Cardiac fibroblast (primary cell): Measurements from ENCODE around the gene CCDC191.

Source experiments
- DNase-seq, 2 donors: peaks; one replicate each; pipeline versions ENCODE4 v3.0.0 to v3.0.0-alpha.2; 2010; ENCODE audit warnings: low read depth in 2 of 2
- H3K4me3 ChIP-seq, 2 donors: replicated peaks in 1 of 2; 1 replicate in 1 of 2; 2 replicates in 1 of 2; pipeline ENCODE4 v1.5.1; 2011; ENCODE audit warnings: low read depth in 2 of 2, low read length in 2 of 2, mild to moderate bottlenecking in 2 of 2, moderate library complexity in 1 of 2
- TF ChIP-seq, protein P1 (sequence below): IDR thresholded peaks from one replicate; pipeline ENCODE4 v1.5.1; 2011; ENCODE audit warnings: low read depth, mild to moderate bottlenecking, low read length, inconsistent platforms

Gene CCDC191

DNA sequence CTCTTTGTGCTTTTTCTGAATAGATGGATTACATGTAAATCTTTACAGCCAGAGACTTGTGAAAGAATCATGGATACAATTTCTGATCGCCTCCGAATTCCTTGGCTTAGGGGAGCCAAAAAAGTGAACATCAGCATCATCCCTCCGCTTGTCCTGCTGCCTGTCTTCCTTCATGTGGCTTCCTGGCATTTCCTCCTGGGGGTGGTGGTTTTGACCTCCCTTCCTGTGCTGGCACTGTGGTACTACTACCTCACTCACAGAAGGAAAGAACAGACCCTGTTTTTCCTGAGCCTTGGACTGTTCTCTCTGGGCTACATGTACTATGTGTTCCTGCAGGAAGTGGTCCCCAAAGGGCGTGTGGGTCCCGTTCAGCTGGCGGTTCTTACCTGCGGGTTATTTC is 102.6 kb downstream of the CCDC191 start:
- peak; percentile 13 to 23 for DNase-seq
- TF ChIP-seq, protein P1, sequence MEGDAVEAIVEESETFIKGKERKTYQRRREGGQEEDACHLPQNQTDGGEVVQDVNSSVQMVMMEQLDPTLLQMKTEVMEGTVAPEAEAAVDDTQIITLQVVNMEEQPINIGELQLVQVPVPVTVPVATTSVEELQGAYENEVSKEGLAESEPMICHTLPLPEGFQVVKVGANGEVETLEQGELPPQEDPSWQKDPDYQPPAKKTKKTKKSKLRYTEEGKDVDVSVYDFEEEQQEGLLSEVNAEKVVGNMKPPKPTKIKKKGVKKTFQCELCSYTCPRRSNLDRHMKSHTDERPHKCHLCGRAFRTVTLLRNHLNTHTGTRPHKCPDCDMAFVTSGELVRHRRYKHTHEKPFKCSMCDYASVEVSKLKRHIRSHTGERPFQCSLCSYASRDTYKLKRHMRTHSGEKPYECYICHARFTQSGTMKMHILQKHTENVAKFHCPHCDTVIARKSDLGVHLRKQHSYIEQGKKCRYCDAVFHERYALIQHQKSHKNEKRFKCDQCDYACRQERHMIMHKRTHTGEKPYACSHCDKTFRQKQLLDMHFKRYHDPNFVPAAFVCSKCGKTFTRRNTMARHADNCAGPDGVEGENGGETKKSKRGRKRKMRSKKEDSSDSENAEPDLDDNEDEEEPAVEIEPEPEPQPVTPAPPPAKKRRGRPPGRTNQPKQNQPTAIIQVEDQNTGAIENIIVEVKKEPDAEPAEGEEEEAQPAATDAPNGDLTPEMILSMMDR: no peak
- no peak overlapping the region for H3K4me3 ChIP-seq

DNA sequence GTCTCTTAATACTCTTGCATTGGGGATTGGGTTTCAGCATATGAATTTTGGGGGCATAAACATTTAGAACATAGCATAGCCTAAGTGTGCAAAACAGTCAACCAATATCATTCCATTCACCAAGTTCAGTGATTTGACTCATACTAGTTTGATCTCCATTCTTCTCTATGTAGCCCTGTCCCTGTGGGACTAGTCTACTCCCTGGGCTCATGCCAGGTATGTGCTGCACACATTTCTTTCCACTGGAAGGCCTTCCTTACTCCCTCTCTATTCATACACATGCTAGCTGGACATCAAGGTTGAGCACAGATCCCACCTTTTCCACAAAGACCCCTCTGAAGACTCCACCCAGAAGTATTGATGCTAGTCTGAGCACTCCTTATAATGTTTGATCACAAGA is 103.4 kb downstream of the CCDC191 start:
- DNase-seq: peak; percentile 41 to 65
- no peak overlapping the region for H3K4me3 ChIP-seq
- TF ChIP-seq, protein P1: no peak

DNA sequence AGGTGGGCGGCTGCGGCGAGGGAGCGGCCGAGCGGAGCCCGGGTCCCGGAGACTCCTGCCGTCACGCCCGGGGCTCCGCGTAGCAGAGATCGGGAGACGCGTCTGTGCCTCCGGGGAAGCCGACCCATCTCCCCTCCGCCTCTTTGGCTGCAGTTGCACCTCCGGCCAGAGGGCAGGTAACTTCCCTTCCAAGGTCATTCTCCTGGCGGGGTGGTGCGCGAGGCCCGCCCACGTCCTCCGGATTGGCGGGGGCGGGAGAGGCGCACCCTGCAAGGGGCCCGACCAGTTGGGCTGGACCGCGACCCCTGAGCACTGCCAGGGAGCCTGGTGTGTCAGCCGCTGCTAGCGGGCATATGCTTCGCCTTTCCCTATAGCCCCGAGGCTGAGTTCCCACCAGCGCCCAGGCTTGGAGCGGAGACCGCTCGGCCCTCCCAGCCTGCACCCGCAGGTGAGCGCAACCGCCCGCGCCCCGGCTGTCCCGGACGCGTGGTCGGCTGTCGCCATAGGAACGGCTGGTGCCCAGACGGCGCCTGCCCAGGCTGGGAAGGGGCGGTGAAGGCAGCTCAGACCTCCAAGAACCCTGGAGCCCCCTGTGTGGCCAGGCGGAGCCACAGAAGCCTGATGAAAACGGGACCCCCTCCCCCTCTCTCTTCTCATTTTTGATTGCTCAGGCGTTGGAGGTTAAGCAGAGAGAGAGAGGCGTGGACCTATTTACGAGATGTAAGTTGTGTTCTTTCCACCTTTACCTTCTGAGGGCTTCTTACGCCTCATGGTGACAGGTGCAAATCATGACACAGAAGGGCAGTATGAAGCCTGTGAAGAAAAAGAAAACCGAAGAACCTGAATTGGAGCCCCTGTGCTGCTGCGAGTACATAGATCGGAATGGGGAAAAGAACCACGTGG is 108.1 kb downstream of the CCDC191 start:
- peak overlapping the region; percentile 62 to 68 for H3K4me3 ChIP-seq
- no peak for DNase-seq
- TF ChIP-seq, protein P1: no peak

DNA sequence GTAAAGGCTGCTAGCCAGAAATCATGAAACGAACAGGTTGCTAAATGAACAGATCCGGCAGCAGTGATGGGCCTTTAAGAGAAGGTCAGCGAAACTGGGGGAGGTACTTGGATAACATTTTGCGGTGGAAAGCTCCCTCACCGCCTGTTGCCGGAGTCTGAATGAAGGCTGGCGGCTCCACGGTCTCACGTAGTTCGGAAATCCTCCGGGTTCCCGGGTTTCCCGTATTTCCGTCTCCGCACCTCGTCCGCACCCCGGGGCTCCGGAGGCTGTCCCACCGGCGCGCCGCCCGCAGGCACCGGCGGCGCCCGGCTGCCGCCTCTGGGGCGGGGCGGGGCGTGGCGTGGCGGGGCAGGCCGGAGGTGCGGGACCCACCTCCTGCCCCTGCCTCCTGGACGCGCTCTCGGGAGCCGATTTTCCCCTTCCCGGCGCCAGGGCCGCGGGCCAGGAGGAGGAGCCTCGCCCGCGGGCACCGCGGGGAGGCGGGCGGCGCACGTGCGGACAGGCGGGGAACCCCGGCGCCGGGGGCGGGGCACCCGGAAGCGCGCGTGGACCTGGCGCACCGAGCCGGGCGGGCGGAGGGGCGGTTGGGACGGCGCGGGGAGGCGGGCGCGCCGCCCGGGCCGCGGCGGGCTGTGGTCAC is 108.8 kb downstream of the CCDC191 start, which contains the start of gene ZDHHC23:
Gene ZDHHC23, plus strand, starts transcription at position 642 of the 643 bp plus-strand sequence. CDS start 790 bp downstream, outside the sequence.
- TF ChIP-seq, protein P1: no peak
- DNase-seq: peak; percentile 46 to 48
- peak within 1 kb of the TSS; percentile 62 to 68 for H3K4me3 ChIP-seq

DNA sequence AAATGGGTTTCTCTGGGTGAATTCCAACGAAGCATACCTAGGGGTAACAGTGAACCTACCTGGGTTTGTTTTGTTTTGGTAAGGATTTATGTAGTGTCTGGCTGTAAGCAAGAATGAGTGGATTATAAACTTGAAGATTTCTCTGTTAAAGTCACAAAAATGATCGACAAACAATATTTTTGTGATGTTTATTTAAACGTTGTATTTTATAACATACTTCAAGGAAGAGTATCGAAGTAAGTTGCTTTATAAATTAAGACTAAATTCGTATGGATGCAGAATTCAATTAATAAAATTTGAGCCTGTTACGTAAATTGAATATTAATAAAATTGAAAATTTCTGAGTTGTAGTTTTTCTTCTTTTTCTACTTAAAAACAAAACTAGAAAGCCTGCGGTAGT is 109.5 kb downstream of the CCDC191 start:
- no peak for DNase-seq
- peak overlapping the region; percentile 54 to 62 for H3K4me3 ChIP-seq
- TF ChIP-seq, protein P1: no peak

GRCh38 chr3:113927556-113927955 is 128.8 kb downstream of the CCDC191 start:
- H3K4me3 ChIP-seq: no peak overlapping the region
- TF ChIP-seq, protein P1: no peak
- no peak for DNase-seq
